Renal cortical epithelial cell (primary cell): ENCODE data around the gene BCKDHB. TPM values are rescaled to one million over a fixed set of nuclear protein-coding genes. Genes with fewer than 3 reads are reported as not detected.
A peak's percentile ranks its signal among the peaks of the same experiment; 100 is the strongest.

Source experiments
- DNase-seq: peaks from one replicate; pipeline ENCODE4 v3.0.0-alpha.2; 2011; ENCODE audit warnings: low read depth
- total RNA-seq: library from RNA; depleted of rRNA; stranded (reverse); fragments of >200 nt; gene quantifications from 2 replicates; pipeline ENCODE4 v1.2.3, GENCODE V29; 2014

Gene BCKDHB
- total RNA-seq, 1 donor from 2014 or later: 26.6 TPM

DNA sequence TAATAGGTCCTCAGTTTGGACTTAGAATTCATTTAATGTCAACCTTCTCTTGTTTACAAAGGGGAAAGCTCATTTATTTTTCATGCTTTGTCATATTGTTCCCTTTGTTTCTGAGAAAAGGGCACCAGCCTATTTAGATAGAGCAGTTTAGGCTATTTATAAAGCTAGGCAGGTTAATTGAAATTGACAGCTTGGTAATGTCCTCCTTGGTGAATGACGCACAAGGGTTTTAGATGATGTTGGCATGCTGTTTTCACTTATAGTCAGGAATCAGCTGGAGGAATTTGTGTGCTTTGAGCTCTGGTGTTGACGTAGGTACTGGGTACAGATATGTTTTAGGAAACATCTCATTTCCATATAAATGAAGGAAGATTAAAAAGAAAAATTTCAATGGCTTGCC is 45.2 kb downstream of the BCKDHB start:
- no peak for DNase-seq

DNA sequence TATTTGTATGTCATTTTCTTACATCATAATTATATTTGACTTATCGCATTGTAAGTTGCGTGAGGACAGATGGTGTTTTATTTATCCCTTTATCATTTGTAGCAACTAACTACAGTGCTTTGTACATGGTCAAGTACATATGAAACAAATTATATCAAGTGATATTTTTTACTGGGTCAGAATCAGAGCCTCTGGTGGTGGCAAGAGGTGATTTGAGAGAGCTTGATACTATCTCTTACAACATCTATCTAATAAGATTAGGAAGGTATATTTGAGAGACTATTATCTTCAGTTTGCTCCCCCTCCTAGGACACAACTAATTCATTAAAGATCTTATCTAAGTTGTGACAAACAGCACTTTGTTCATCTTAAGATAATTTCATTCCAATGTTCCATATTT is 47.7 kb downstream of the BCKDHB start:
- no peak for DNase-seq

DNA sequence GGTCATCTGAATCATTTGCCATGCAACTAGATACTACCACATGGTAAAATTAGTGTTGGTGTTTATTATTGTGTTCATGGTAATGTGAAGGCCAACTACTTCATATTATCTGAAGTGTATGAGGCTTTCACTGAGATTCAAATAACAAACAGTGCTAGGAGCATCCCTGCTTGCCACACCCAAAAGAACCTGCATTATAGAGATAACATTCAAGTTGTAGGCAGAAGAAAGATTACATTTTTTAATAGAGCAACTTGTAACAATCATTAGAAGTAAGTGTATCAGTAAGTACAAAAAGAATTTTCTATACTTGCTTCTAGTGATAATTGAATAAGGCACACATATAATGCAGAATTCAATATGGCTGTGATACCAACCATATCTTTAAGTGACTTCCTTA is 49.8 kb downstream of the BCKDHB start:
- DNase-seq: no peak

DNA sequence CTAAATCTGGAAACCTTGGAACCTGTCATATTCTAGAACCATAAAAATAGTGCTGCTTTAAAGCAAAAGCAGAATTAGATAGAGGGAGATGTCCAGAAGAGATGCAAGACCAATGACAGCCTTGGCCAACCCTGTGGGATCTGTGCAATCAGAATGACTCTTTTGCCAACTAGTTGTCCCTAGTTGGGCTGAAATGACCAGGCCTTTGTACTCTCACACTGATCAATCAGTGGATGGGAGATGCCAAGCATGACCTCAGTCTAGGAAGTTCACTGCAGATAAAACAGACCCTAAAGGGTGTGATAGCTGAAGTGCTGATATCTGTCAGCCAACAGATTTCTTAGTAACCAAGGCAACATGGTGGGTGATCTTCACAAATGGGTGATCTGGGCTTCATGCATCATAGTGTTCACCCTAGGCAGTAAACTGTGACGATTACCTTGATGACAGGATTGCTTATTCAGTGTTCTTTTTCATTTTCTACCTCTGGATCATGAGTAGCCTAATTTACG is 52.1 kb downstream of the BCKDHB start:
- peak; percentile 48 for DNase-seq

DNA sequence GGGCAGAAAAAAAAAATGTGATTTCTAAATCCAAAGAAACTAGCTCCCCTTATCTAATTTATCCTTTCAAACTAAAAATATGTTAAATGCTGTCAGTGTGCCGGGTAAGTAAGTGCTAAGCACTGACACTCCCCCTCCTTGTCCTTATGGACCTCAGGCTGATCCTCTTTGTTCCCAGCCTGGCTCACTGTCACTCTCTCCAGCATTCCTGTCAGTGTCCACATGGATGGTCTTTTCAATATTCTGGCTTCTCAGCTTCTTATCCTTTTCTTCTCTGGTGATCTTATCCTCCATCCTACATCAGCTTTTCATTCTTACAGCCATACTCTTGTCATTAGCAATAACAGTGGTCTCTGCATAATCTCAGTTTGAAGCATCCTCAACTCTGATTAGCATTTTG is 55.0 kb downstream of the BCKDHB start:
- no peak for DNase-seq

DNA sequence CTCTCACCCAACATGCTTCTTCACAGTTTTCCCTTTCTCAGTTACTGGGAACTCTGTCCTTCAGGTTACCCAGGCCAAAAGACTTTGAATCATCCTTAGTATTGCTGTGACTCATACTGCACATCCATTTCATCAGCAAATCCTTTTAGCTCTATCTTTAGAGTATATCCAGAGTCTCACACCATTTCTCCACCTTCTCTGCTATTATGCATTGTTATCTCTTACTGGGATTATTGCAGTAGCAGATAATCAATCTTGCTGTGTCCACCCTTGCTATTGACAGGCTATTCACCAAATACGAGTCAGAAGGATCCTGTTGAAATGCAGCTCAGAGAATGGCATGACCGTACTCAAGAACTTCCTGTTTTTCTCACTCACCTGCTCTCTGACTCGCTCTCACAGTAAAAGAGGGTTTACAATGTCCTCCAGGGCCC is 57.3 kb downstream of the BCKDHB start:
- peak; percentile 89 for DNase-seq

DNA sequence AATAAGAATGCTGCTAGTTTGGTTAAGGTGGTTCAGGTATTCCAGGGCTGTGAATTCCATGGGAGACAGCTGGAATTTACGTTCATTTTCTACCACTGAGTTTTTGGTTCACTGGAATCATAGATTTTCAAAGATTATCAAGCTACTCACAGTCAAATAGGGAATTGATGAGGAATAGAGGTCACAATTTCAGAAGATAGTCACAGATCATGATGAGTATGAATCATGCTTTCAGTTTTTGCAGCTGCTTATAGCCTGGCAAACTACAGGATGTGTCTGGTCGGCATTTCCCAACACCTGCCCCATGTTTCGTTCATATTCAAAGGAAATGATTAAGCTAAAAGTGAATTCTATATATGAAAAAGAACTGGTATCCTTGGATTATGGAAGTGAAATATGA is 58.7 kb downstream of the BCKDHB start:
- DNase-seq: peak; percentile 23

DNA sequence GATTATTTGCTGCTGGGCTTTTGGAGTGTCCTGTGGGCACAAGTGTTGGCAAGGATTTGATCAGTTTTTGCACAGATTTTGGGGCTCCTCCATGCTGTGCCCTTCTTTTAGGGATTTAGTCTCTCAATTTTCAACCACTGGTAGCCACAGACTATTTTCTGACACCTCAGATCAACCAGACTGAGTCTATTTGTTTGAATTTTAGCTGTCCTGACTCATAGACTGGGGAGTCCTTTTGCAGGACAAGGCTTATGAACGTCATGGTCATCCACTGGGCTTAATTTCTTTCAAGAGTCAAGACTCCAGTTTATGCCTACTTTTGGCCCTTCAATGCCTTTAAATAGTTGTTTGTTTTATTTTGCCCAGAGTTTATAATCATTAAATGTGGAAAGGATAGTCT is 59.3 kb downstream of the BCKDHB start:
- no peak for DNase-seq

DNA sequence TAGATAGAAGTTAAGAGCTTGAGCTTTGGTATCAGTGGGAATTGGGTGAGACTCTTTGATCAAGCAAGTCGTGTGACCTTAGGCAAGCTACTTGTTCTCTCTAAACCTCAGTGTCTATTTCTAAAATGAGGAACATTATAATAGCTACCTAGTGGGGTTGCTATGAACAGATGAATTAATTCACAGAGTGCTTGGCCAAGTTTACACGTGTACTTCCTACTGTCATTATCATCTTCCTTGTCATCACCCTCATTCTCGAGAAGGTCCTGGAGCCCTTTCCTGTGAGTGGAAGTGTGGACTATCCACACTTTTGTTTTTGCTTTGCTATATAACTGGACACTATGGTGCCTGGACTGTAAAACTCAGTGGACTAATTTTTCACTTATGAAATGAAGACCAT is 64.0 kb downstream of the BCKDHB start:
- no peak for DNase-seq

DNA sequence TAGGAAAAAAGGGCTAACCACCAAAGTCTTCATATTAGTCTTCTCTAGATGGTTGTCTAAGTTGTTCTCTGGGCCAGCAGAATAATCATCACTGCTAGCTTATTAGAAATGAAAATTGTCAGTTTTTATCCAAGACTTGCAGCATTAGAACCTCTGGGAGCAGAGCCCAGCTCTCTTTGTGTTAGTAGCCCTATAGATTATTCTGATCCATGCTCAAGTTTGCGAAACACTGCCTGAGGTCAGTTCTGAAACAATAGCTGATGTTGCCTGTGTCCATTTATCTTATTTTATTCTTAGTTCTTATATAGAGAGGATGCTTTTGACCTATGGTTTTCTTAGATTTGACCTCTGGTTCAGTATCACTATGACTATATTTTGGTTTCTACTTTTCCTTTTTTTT is 66.9 kb downstream of the BCKDHB start:
- DNase-seq: no peak

DNA sequence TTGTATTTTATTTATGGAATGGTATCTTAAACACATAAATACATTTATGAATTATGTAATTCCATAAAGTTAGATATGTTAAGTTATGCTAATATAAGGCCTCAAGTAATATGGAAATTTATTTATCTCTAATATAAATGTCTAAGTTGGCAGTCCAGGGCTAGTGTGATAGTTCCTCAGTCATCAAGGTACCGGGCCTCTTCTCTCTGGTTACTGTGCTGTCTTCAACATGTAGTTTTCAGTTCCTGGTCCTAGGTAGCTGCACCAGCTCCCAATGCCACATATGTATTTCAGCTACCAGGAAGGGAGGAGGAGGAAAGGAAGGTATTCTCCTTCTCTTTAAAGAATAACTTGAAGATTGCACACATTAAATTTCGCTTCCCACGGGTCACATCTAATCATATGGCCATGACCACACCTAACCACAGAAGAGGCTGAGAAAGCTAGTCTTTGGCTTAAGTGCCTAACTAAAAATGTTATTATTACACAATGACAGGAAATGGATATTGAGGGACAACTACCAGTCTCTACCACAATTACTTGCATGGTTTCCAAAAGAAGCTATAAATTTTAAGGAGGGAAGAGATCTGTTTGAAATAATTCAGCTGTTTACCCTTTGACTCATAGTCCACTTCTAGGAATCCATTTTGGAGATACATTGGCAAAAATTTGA is 68.6 kb downstream of the BCKDHB start:
- DNase-seq: no peak

DNA sequence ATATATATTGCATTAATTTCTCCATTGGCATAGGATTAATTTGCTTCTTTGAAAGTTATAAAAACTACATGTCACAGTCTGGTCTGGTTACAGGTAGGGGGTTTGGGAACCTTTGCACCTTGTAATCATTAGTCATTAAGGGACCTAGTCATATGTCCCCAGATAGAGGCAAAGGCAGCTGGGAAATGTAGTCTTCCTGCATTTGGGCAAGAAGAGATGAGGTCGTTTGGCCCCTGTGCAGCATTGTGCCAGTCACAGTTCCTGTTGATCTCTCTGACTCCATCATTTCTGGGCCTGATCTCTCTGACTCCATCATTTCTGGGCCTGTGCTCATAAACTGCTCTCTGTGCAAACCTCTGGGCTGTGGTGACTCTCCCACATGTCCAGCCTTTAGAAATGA is 73.2 kb downstream of the BCKDHB start:
- DNase-seq: no peak

DNA sequence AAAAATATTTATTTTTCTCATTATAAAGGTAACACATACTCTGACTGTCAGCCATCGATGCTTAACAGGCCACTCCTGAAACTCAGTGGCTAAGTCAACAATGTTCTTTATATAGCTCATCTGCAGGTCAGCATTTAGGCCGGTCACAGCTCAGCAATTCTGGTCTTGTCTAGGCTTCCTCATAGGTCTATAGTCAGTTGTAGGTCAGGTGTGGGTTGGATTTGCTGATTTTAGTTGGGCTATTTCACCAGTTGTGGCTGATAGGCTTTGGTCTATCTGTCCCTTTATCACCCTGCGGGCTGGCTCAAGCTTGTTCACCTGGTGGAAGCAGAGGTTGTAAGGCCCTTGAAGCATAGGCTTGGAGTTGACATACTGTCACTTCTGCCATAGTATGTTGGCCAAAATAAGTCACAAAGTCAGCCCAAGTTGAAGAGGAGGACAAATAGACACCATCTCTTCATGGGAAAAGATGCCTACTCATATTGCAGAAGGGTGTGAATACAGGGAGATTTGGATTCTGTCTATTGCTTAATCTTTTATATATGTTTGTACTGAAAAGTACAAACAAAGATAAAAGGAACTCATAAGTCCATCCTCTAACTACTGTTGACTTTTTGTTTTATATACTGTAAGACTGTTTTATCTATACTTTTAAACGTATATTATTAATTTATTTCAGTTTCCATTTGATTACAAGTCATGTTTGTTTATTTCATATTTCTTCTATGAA is 75.0 kb downstream of the BCKDHB start:
- DNase-seq: peak; percentile 44

DNA sequence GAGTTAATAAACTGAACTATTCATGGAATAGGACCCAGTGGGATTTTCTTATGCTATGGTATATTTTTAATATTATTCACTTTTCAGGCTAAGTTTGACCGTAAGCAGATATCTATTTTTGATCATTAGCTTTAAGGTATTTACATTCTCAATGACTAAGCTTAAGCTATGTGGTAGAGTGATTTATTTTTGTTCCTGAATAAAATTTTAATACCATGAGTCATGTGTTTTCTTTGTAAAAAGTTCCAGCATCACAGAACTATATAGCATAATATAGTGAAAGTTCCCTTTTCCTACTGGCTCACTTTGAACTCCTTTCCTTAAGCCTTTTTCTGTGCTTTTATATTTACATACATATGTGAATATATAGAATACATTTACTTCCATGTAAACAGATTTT is 75.8 kb downstream of the BCKDHB start:
- DNase-seq: peak; percentile 83

DNA sequence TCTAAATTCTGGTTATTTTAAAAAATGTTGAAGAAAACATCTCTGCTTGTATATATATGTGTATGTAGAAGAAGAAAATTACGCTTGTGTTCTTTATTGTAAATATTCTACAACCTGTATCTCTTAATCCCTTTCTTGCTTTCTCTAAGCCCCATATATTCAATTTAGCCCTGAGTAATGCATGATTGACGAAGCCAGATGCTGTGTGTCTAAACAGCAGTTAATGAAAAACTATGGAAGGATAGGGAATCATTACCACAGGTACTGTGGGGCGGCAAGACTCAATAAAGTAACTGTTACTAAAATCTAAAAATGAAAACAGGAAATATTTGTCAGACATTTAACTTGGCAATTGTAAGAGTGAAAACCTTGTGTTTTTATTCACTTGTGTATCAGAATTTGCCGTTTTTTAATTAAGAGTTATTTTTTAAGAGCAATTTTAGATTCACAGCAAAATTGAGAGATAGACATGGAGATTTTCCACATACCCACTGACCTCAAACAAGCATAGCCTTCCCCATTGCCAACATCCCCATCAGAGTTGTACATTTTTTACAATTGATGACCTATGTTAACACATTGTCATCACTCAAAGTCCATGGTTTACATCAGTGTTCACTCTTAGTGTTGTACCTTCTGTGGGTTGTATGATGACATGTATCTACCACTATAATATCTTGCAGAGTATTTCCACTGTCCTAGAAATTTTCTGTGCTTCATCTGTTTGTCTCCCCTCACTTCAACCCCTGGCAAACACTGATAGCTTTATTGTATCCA is 76.7 kb downstream of the BCKDHB start:
- DNase-seq: peak; percentile 70

DNA sequence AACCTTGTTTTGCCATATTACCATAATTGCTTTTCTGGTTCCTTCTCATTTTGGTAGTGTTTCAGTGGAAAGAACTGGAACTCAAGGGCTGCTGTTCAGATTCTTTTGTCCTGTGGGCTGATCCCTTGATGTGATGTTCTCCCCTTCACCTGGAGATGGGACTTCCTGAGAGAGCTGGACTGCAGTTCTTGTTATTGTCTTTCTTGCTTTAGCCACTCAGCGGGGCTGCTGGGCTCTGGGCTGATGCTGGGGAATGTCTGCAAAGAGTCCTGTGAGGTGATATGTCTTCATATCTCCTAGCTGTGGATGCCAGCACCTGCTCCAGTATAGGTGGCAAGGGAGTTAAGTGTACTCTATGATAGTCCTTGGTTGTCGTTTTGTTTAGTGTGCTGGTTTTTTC is 79.0 kb downstream of the BCKDHB start:
- DNase-seq: no peak

DNA sequence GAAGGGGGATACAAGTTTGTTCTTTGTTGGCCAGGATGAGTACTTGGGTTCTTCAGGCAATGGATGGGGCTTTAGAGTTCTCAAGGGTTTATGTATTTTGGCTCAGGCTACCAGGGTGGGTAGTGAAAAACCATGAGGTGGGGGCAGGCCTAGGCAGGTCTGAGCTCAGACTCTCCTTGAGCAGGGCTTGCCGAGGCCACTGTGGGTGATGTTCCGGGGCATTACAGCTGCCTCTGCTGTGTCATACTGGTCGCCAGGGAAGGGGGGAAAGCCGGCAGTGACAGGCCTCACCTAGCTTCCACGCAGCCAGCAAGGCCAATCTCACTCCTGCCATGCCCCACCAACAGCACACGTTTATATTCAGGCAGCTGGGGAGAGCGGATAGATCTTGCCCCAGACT is 79.6 kb downstream of the BCKDHB start:
- DNase-seq: no peak

DNA sequence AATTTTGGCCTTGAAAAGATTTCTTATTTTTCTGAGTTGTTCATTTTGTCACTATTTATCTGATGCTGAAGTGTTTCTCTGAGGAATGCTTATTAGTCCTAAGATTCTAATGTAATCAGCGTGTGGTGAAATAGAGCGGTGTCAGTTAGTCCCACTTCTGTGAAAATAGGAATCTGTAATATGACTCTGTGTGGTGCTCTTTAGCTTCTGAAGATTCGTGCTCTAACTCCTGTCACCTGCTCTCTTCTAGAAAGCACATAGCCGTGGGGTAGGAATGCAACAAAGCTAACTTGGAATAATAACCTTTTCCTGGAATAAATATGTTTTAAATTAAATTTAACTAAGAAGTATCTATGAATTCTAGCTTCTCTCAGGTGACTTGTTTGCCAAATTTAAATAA is 90.4 kb downstream of the BCKDHB start:
- peak; percentile 51 for DNase-seq

DNA sequence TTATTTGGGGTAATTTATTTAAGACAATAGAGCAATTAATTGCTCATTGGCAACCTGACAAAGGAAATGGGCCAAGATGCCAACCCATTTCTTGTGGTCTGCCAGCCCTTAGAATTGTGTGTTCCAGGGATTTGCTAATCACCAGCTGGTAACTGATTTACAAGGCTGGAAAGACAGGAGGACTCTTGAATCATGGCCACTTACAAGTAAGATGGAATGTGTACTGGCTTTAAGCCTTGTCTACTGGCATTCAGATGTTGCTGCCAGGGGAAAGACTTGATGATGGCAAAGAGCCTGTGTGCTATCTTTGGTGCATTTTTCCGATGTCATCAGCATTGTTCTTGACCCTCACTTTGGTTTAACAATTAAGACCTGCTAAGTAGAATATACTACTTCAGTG is 91.0 kb downstream of the BCKDHB start:
- peak; percentile 99 for DNase-seq

DNA sequence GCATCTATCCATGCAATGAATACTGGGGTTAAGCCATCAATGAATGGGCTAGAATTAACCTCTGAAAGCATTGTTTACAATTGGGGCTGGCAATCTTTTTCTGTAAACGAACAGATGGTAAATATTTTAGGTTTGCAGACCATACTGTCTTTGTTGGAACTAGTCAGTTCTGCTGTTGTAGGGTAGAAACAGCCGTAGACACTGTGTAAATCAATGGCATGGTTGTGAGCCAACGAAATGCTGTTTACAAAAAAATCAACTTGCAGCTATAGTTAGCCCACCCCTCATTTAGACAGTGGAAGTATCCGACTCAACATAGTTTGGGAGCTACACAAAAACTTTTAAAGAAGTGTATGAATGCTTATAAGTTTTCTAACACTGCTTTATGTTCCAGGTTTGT is 91.5 kb downstream of the BCKDHB start:
- DNase-seq: no peak

DNA sequence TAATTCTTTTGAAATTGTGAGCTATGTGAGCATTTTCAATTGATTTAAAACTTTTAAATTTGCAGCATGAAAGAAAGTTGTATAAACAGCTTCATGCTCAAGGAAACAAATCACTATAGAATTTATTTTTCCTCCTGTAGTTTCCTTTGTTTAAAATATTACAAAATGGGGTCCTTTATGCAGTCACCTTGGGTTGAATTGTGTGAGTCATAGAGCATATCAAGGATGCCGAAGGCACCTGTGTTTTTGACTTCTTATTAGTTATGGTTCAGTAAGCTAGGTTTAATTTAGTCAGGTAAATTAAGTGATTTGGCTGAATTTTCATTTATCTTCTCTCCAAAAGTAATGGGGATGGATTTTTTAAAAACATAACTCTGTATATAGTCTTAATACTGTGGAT is 96.8 kb downstream of the BCKDHB start:
- DNase-seq: peak; percentile 16

DNA sequence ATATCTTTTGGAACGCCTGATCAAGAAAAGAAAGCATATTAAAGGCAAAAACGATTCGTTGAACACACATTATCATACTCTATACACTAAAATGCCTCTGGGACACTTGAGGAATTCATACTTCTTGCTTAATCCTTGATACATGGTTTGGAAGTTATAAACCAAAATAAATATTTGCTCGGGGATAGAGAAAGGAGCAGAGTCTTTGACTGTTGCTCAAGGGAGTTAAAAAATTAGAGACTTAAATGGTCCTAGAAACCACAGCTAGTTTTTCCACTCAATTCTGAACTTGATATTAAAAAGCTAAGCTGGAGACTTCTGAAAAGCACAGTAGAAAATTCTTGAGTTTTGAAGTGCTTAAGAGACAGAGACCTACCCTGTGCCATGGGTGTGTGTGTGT is 98.9 kb downstream of the BCKDHB start:
- DNase-seq: no peak

DNA sequence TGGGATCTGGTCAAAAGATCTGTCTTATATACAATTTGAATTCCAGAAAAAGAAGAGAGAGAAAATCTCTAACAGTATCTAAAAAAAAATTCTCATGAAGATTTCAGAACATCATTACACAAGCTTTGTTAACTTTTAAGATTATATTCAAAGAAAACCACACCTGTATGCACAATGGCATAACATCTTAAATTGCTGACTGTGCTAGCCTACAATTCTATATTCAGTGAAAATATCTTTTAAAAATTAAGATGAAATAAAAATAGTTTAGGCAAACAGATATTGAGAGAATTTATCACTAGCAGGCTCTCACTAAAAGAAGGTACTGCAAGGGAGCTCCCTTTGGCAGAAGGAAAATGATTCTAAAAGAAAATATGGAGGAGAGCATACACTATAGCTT is 100.3 kb downstream of the BCKDHB start:
- no peak for DNase-seq
